ENCODE data around the gene CCDC51.

The CCDC51 gene

DNA sequence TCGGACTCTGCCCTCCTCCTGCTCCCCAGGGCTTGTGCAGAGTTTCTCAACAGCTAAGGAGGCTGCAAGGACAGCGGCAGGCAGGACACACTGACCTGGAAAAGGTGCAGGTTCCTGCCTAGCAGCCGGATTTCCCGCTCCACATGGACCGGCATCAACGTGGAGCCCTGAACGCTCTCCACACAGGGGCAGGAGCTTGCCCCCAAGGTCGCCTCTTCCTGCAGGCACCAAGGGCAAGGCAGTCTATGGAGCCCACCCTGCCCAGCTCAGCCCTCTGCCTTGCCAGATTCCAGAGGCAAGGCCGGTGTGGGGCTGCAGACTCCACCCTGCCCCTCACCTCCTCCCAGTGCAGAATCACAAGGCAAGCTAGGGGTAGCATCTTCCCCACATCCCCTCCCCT is 20.8 kb downstream of the CCDC51 start:
- DNase-seq (ENCODE audit: low read depth): no peak
- TF ChIP-seq, protein P1, sequence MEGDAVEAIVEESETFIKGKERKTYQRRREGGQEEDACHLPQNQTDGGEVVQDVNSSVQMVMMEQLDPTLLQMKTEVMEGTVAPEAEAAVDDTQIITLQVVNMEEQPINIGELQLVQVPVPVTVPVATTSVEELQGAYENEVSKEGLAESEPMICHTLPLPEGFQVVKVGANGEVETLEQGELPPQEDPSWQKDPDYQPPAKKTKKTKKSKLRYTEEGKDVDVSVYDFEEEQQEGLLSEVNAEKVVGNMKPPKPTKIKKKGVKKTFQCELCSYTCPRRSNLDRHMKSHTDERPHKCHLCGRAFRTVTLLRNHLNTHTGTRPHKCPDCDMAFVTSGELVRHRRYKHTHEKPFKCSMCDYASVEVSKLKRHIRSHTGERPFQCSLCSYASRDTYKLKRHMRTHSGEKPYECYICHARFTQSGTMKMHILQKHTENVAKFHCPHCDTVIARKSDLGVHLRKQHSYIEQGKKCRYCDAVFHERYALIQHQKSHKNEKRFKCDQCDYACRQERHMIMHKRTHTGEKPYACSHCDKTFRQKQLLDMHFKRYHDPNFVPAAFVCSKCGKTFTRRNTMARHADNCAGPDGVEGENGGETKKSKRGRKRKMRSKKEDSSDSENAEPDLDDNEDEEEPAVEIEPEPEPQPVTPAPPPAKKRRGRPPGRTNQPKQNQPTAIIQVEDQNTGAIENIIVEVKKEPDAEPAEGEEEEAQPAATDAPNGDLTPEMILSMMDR (conservative IDR thresholded peaks at IDR 0.05; ENCODE audit: low read depth, low read length): no peak
- H3K4me3 ChIP-seq (ENCODE audit: low read depth, low read length): no peak overlapping the region

DNA sequence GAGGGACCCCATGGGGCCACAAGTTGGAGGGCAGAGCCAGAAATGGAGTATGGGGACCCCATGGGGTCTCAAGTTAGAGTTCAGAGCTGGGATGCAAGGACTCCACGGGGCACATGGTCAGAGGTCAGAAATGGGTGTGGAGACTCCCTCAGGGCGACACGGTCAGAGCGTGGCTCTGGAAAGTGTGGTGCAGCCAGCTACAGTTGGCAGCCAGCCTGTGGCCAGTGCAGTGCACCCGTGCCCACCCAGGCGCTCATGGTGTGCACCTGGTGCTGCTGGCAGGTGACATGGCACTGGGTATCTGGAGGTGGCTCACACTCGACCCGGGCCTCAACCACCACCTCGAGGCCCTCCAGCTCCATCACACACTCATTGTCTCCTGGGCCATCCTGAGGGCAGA is 21.3 kb downstream of the CCDC51 start:
- no peak for DNase-seq (ENCODE audit: low read depth)
- TF ChIP-seq, protein P1 (conservative IDR thresholded peaks at IDR 0.05; ENCODE audit: low read depth, low read length): no peak
- no peak overlapping the region for H3K4me3 ChIP-seq (ENCODE audit: low read depth, low read length)

DNA sequence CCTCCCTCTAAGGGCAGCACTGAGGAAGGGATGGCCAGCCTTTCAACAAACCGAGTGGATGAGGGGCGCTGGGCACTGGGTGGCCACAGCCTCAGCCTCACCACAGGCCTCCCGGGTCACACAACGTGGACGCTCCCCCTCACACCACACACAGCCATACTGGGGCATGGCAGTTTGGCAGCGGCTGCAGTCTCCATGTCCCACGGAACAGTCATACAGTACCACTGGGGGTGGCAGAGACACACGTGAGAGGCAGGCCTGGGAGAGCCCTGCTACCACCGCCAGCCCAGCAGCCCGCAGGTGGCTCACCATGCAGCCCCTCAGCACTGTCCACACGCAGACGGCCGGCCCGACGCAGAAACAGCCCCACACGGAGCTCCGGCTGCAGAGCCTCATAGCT is 21.8 kb downstream of the CCDC51 start:
- TF ChIP-seq, protein P1 (conservative IDR thresholded peaks at IDR 0.05; ENCODE audit: low read depth, low read length): no peak
- DNase-seq (ENCODE audit: low read depth): no peak
- no peak overlapping the region for H3K4me3 ChIP-seq (ENCODE audit: low read depth, low read length)

DNA sequence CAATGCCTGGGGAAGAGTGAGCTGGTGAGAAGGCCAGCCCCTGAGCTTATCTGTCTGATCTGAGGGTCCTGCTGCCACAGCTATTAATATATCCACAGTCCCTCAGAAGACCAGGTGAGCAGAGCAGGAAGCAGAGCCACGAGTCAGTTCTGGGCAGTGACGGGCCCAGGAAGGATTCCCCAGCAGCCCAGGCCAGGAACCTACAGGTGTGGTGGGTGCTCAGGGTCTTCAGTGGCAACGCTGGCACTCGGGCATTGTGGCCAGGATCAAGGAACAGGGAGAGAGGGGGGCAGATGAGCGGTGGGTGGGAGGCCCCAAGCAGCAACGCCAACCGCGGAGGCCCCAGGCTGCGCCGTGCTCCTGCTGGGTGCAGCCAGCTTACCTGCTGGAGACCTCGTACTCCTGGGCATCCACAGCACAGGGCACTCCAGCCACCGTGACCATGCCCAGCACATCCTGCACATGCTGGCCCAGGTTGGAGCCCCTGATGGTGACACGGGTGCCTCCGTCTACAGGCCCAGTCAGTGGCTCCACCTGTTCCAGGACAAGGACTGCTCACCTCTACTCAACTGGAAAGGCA is 22.3 kb downstream of the CCDC51 start:
- no peak for DNase-seq (ENCODE audit: low read depth)
- H3K4me3 ChIP-seq (ENCODE audit: low read depth, low read length): no peak overlapping the region
- TF ChIP-seq, protein P1 (conservative IDR thresholded peaks at IDR 0.05; ENCODE audit: low read depth, low read length): no peak

DNA sequence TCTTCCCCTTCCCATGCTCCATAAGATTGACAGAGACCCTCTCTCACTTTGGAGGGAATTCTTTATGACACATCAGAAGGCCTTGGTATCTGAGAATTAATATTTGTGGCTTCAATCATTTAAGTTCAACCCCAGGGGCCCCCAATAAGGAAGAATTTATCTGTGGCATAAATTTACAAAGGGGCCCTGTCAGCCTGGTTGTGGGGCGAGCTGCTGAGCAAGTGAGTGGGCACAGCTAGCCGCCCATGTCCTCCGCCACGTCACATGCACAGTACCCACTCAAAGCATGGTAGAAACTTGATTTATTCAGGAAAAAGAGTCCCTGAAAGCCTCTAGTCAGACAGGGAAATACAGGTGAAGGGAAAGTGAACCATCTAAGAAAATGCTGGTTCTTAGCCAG is 23.4 kb downstream of the CCDC51 start:
- H3K4me3 ChIP-seq (ENCODE audit: low read depth, low read length): no peak overlapping the region
- no peak for DNase-seq (ENCODE audit: low read depth)
- TF ChIP-seq, protein P1 (conservative IDR thresholded peaks at IDR 0.05; ENCODE audit: low read depth, low read length): no peak

DNA sequence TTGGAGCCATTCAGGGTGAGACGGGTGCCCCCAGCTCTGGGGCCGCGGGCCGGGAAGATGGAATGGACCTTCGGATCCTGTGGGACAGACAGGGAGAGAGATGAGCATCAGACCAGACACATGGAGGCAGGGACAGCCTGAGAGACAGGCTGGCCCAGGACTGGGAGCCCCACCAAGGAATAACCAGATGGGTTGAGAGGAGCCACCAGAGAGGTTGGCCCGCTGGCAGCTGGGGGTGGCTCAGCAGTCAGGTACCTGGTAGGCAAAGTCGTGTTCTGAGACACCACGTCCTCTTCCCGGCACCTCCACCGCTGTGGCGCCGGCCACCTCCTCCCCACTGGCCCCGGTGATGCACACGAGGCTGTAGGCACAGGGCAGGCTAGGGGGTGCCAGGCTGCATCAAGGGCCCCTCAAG is 23.8 kb downstream of the CCDC51 start:
- TF ChIP-seq, protein P1 (conservative IDR thresholded peaks at IDR 0.05; ENCODE audit: low read depth, low read length): no peak
- H3K4me3 ChIP-seq (ENCODE audit: low read depth, low read length): no peak overlapping the region
- no peak for DNase-seq (ENCODE audit: low read depth)

DNA sequence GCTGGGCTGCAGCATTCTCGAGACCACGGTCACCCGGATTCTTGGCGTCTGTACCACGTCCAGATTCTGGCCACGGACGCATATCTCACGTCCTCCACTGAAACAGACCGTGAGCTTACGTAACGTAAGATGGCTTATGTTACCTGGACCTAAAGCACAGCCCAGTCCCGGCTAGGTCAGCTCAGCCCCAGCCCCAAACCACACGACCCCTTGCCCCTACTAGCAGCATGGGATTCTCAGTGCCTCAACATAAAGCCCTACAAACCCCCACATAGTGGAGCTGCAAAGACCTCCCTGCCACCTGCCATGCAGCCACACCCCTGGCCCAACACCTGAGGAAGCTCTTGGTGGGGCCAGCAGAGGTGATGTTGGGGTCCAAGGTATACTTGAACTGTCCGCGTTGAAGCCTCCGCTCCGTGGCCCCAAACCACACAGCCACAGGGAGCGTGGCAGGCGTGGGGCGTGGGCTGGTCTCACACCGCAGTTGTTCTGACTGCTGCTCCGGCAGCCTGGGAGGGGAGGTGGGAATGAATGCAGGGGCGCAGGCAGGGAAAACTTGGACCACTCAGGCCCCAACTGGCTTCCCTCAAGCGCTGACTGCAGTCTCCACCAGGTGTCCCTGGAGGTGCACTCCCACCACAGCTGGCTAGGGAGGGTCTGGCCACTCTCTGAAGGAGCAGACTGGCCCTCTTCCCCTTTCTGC is 24.5 kb downstream of the CCDC51 start:
- H3K4me3 ChIP-seq (ENCODE audit: low read depth, low read length): no peak overlapping the region
- DNase-seq (ENCODE audit: low read depth): no peak
- TF ChIP-seq, protein P1 (conservative IDR thresholded peaks at IDR 0.05; ENCODE audit: low read depth, low read length): peak; percentile 10

Measured in choroid plexus epithelial cell (primary cell).